HT-29 (cell line): Measurements from ENCODE around the gene RAE1. TPM values are rescaled to one million over a fixed set of nuclear protein-coding genes. Genes with fewer than 3 reads are reported as not detected.

ENCODE experiments used
- small RNA-seq: library from RNA; depleted of rRNA; stranded (forward); fragments of <200 nt; gene quantifications from one replicate; pipeline ENCODE3, GENCODE V24; 2014
- total RNA-seq: library from RNA; depleted of rRNA; stranded (reverse); fragments of >200 nt; shearing (Covaris generic); gene quantifications from 2 replicates; pipeline ENCODE4 v1.2.3, GENCODE V29; 2014; rRNA removed

The RAE1 gene
- total RNA-seq, 1 experiment from 2014 or later: 67.9 TPM

Small RNAs within 50 kb of the gene (small RNA-seq; reads per million reads assigned to genes)
- gene MIR4325 (not detected), gene RF00019 (not detected), gene RPL39P39 (not detected)

Other genes starting within 250 kb of the RAE1 start
- gene BMP7, start 84.6 kb upstream of the RAE1 start, total RNA-seq: not detected in 2 replicates
- not detected in 2 replicates for gene SPO11, start 21.5 kb upstream of the RAE1 start, total RNA-seq
- gene RBM38, start 40.1 kb downstream of the RAE1 start, total RNA-seq: 98.7 and 102 TPM in 2 replicates
- gene CTCFL, start 173.9 kb downstream of the RAE1 start, total RNA-seq: not detected in 2 replicates
- gene PCK1, start 209.9 kb downstream of the RAE1 start, total RNA-seq: 0.94 and 1.9 TPM in 2 replicates